K562 (cell line): ENCODE results near the gene GTPBP6. TPM values are rescaled to one million over a fixed set of nuclear protein-coding genes. Genes with fewer than 3 reads are reported as not detected.

ENCODE experiments used
- ATAC-seq: fragments of 200-7000 bp; cut with Tn5 transposase; 3 replicates; pipeline ENCODE4 v1.9.1; 2020; ENCODE audit warnings: moderate library complexity
- BruUV-seq: library from RNA; stranded (reverse); fragments of 400-500 nt; replicated peaks from 2 replicates; lab custom pipeline; 2021; lab: Mats Ljungman, UMichigan
- CTCF ChIA-PET: fragments of 300-600 bp; formaldehyde crosslinking; extraction: SDS; loops from one replicate; lab custom pipeline; 2021; ENCODE audit warnings: low intra/inter-chr PET ratio; lab: Yijun Ruan, JAX
- POLR2A ChIA-PET: fragments of 300-600, 350-650 bp; sonication (Branson Sonifier 250); formaldehyde crosslinking; extraction: SDS; loops from one replicate; lab custom pipeline; 2021; ENCODE audit warnings: antibody characterized with exemption, inconsistent platforms; lab: Yijun Ruan, JAX
- DNase-seq, 4 experiments: peaks; one replicate each; pipeline versions ENCODE4 v3.0.0 to v3.0.0-alpha.2; 2011 to 2018; ENCODE audit warnings: low spot score in 3 of 4, mixed read lengths in 3 of 4; ENCODE audit errors: extremely low read depth in 1 of 4
- FAIRE-seq: peaks from 2 replicates; lab custom pipeline; 2011; peaks lifted over from hg19 to GRCh38; lab: Jason Lieb, UNC
- H2AFZ ChIP-seq: 2 replicates; pipeline ENCODE4 v1.6.0; 2011; ENCODE audit warnings: low read depth, low read length, control low read depth, inconsistent platforms
- H3K27ac ChIP-seq: fragments of 200-600 bp; 3 replicates; pipeline ENCODE4 v1.8.0; 2011; ENCODE audit warnings: low read depth, mild to moderate bottlenecking, control low read depth, inconsistent platforms, low read length, moderate library complexity, mixed read lengths; ENCODE audit errors: extremely low read depth
- H3K27me3 ChIP-seq, 2 experiments: fragments of 300-600 bp in 1 of 2; 2 replicates in 1 of 2; 3 replicates in 1 of 2; pipeline versions ENCODE4 v1.6.0 to v1.8.0; 2011; ENCODE audit warnings: inconsistent platforms in 2 of 2, low read length in 2 of 2, mild to moderate bottlenecking in 1 of 2, mixed read lengths in 1 of 2, moderate library complexity in 1 of 2; ENCODE audit not compliant: control insufficient read depth in 2 of 2, insufficient read depth in 2 of 2
- H3K36me3 ChIP-seq: fragments of 300-600 bp; 3 replicates; pipeline ENCODE4 v1.8.0; 2011; ENCODE audit warnings: mild to moderate bottlenecking, low read length, inconsistent platforms; ENCODE audit not compliant: control insufficient read depth, insufficient read depth
- H3K4me1 ChIP-seq, 2 experiments: fragments of 200-600 bp in 1 of 2; replicated peaks in 1 of 2; 2 replicates in 1 of 2; 3 replicates in 1 of 2; pipeline versions ENCODE4 v1.5.1 to v1.8.0; 2011; ENCODE audit warnings: inconsistent platforms in 2 of 2, low read length in 2 of 2, mild to moderate bottlenecking in 1 of 2, mixed read lengths in 1 of 2, moderate library complexity in 1 of 2; ENCODE audit not compliant: control insufficient read depth in 2 of 2, insufficient read depth in 2 of 2
- H3K4me2 ChIP-seq: 2 replicates; pipeline ENCODE4 v1.6.1; 2011; ENCODE audit warnings: low read length, control low read depth, inconsistent platforms, mixed read lengths; ENCODE audit not compliant: insufficient read depth
- H3K4me3 ChIP-seq: fragments of 200-600 bp; sonication (generic), shearing (Covaris generic); 2 replicates; pipeline ENCODE4 v1.5.1; 2016; ENCODE audit warnings: control low read depth, inconsistent platforms
- H3K79me2 ChIP-seq: fragments of 200-600 bp; 3 replicates; pipeline ENCODE4 v1.8.0; 2011; ENCODE audit warnings: low read length, inconsistent platforms; ENCODE audit not compliant: control insufficient read depth, insufficient read depth
- H3K9ac ChIP-seq, 2 experiments: 2 replicates each; pipeline versions ENCODE4 v1.6.0 to v1.6.1; 2011; ENCODE audit warnings: low read depth in 2 of 2, low read length in 2 of 2, control low read depth in 1 of 2, inconsistent platforms in 1 of 2, mild to moderate bottlenecking in 1 of 2, mixed read lengths in 1 of 2; ENCODE audit not compliant: insufficient read depth in 1 of 2
- H3K9me1 ChIP-seq: one replicate; pipeline ENCODE4 v1.6.0; 2011; ENCODE audit warnings: inconsistent platforms, mild to moderate bottlenecking, low read length, moderate library complexity; ENCODE audit not compliant: control insufficient read depth, insufficient read depth
- H3K9me3 ChIP-seq: replicated peaks from 2 replicates; pipeline ENCODE4 v1.5.1; 2011; ENCODE audit warnings: low read depth, low read length, inconsistent platforms; ENCODE audit not compliant: control insufficient read depth, insufficient read depth
- H4K20me1 ChIP-seq: replicated peaks from 2 replicates; pipeline ENCODE4 v1.6.1; 2011; ENCODE audit warnings: low read length, inconsistent platforms, mixed read lengths; ENCODE audit not compliant: control insufficient read depth, insufficient read depth
- FOXM1 ChIP-seq, 2 experiments: fragments of 450-650 bp in 1 of 2; sonication (generic) in 1 of 2; formaldehyde crosslinking in 1 of 2; IDR thresholded peaks; 2 replicates each; pipeline versions ENCODE4 v1.6.1 to v1.9.0; 2017 to 2022; ENCODE audit warnings: low read depth in 2 of 2, mild to moderate bottlenecking in 2 of 2, missing genetic modification reagents in 1 of 2, moderate library complexity in 1 of 2
- HDAC3 ChIP-seq: fragments of 450-650 bp; IDR thresholded peaks from 2 replicates; pipeline ENCODE4 v1.6.1; 2018; ENCODE audit warnings: borderline replicate concordance, mild to moderate bottlenecking, moderate library complexity; ENCODE audit not compliant: partially characterized antibody
- HSF4 ChIP-seq: fragments of 250-450 bp; sonication (Bioruptor Pico); IDR thresholded peaks from 2 replicates; pipeline ENCODE4 v2.1.2; 2022; ENCODE audit warnings: mild to moderate bottlenecking, moderate library complexity, borderline replicate concordance
- MLX ChIP-seq, 2 experiments: fragments of 450-650 bp in 1 of 2; sonication (generic) in 1 of 2; formaldehyde crosslinking; conservative IDR thresholded peaks; 2 replicates each; pipeline versions ENCODE4 v1.4.0 to v1.8.1; 2020 to 2022; ENCODE audit warnings: mild to moderate bottlenecking in 1 of 2, missing genetic modification reagents in 1 of 2
- RB1 ChIP-seq: fragments of 450-650 bp; IDR thresholded peaks from 2 replicates; pipeline ENCODE4 v1.6.1; 2017; ENCODE audit warnings: low read depth, mild to moderate bottlenecking
- ZKSCAN3 ChIP-seq: fragments of 250-450 bp; sonication (Bioruptor Pico); IDR thresholded peaks from 2 replicates; pipeline ENCODE4 v1.4.0; 2020
- WGBS: fragments of 100-300 bp; shearing (Covaris generic); methylation state at CpG from one replicate; pipeline ENCODE4 v1.1.6; 2016; ENCODE audit warnings: low coverage, mixed read lengths; ENCODE audit not compliant: insufficient coverage; ENCODE audit errors: missing lambda C conversion rate; 5-methylcytosine and 5-hydroxymethylcytosine counted together
- in situ Hi-C: fragments of 300-500 bp; cut with MboI; formaldehyde crosslinking; loops from 4 replicates; pipeline ENCODE4 v1.15.0; 2018; ENCODE audit warnings: inconsistent platforms, mixed read lengths
- intact Hi-C: fragments of 100-400 bp; cut with micrococcal nuclease; formaldehyde crosslinking; loops from 2 replicates; pipeline ENCODE4 v1.14.2; 2022
- polyA plus RNA-seq, 8 experiments: library from polyadenylated mRNA; depleted of rRNA in 4 of 8; stranded (reverse) in 5 of 8; unstranded in 3 of 8; fragments of >200 nt; fragmentation: Nextera tagmentation in 2 of 8; fragmentation: Illumina TruSeq in 1 of 8; extraction: Ambion mirVana in 2 of 8; extraction: Trizol in 1 of 8; gene quantifications; 2 replicates each; pipeline versions ENCODE4 v1.2.1 to v1.2.3, GENCODE V29; 2011 to 2014; ENCODE audit warnings: inconsistent platforms in 1 of 8, missing spikeins in 1 of 8
- total RNA-seq, 7 experiments: library from RNA; depleted of rRNA in 6 of 7; stranded (reverse); fragments of >200 nt in 6 of 7; fragmentation: Illumina TruSeq in 2 of 7; extraction: Trizol in 2 of 7; gene quantifications; 2 replicates each; pipeline versions ENCODE4 v1.2.1 to v1.2.3, GENCODE V29; 2011 to 2021; ENCODE audit warnings: low replicate concordance in 1 of 7

Gene GTPBP6
- total and polyA plus RNA-seq, 9 of the 15 experiments (the other 6 are each of a cell fraction or from before 2014, with no cell fraction given), result 0.24 to 35.2 (median 8.0) TPM

- H3K9me3 ChIP-seq, result no peaks in the 10 kb centered on the region
- ATAC-seq (no peak), DNase-seq (no peak), FAIRE-seq (no peak)
- no peak overlapping the region for H3K9ac ChIP-seq
- H3K36me3 ChIP-seq, result no peaks in the 10 kb centered on the region
- peaks cover 0 to 5% of the 10 kb centered on the region in 2 experiments; a peak in 2 of 5 replicates for H3K4me1 ChIP-seq
- H2AFZ ChIP-seq, result no peak overlapping the region
- ChIA-PET POLR2A (no interaction called here), CTCF (no interaction called here)
- BruUV-seq, result no TSS peak
- TF ChIP-seq RB1, result no peak
- H3K27me3 ChIP-seq, result no peaks in the 10 kb centered on the region
- no peaks in the 10 kb centered on the region for H3K79me2 ChIP-seq
- H3K4me2 ChIP-seq, result no peak overlapping the region
- no peak overlapping the region for H3K27ac ChIP-seq
- no peak overlapping the region for H3K4me3 ChIP-seq
- H4K20me1 ChIP-seq, result no peaks in the 10 kb centered on the region
- no peaks in the 10 kb centered on the region for H3K9me1 ChIP-seq
- intact Hi-C loops, result no loop called here
- 67% methylated on average over 17 of the region's 47 CpGs for WGBS
- in situ Hi-C loops, result no loop called here
These were observed 16.6 kb upstream of the GTPBP6 start for GRCh38 chrX:334971-335757.

GRCh38 chrX:334331-334891 is 15.8 kb upstream of the GTPBP6 start:
- Histone ChIP-seq H3K27ac (no peak overlapping the region), H3K4me3 (no peak overlapping the region), H3K79me2 (no peaks in the 10 kb centered on the region), H3K36me3 (no peaks in the 10 kb centered on the region), H3K9ac (no peak overlapping the region), H3K9me3 (no peaks in the 10 kb centered on the region), H3K4me1 (peaks cover 0 to 5% of the 10 kb centered on the region in 2 experiments; a peak in 2 of 5 replicates), H3K27me3 (no peaks in the 10 kb centered on the region), H2AFZ (no peak overlapping the region), H3K9me1 (no peaks in the 10 kb centered on the region), H3K4me2 (no peak overlapping the region), H4K20me1 (no peaks in the 10 kb centered on the region)
- ATAC-seq, result no peak
- no peak for FAIRE-seq
- in situ Hi-C loops (no loop called here), intact Hi-C loops (no loop called here)
- BruUV-seq, result no TSS peak
- POLR2A ChIA-PET, result no interaction called here
- DNase-seq, result no peak
- CTCF ChIA-PET, result no interaction called here
- TF ChIP-seq ZKSCAN3 (CRISPR knock-in tag), result no peak
- no peak for TF ChIP-seq MLX (CRISPR knock-in tag; conservative IDR thresholded peaks at IDR 0.05)
- TF ChIP-seq HDAC3, result no peak
- no peak for TF ChIP-seq HSF4 (CRISPR knock-in tag)
- no peak for TF ChIP-seq FOXM1 (IDR thresholded peaks at IDR 0.05; ENCODE audit: low read depth)
- TF ChIP-seq FOXM1 (CRISPR knock-in tag; IDR thresholded peaks at IDR 0.05; ENCODE audit: low read depth), result no peak
- WGBS, result 85% methylated on average over 12 of the region's 53 CpGs
